A549 (cell line): ENCODE measurements around the gene SPOCK2.

Experiments
- CHD2 ChIP-seq: fragments of 150-350 bp; IDR thresholded peaks from 2 replicates; pipeline ENCODE4 v1.6.1; 2014; ENCODE audit warnings: low read length; ENCODE audit not compliant: partially characterized antibody
- CTCF ChIP-seq: fragments of >200 bp; sonication (Bioruptor Twin); formaldehyde crosslinking; IDR thresholded peaks from 3 replicates; pipeline ENCODE4 v1.5.1; 2016
- PBX3 ChIP-seq: IDR thresholded peaks from 2 replicates; pipeline ENCODE4 v1.6.1; 2012
- POLR2A ChIP-seq: IDR thresholded peaks from 2 replicates; pipeline ENCODE4 v1.6.1; 2012; ENCODE audit warnings: mild to moderate bottlenecking, low read length
- USF2 ChIP-seq: fragments of 450-650 bp; IDR thresholded peaks from 2 replicates; pipeline ENCODE4 v1.6.1; 2014; ENCODE audit warnings: antibody characterized with exemption

- no peak for TF ChIP-seq PBX3
- TF ChIP-seq USF2, result no peak
- TF ChIP-seq CTCF, result no peak
- TF ChIP-seq POLR2A, result no peak
- no peak for TF ChIP-seq CHD2
Measured at GRCh38 chr10:72065439-72066025, 22.8 kb downstream of the SPOCK2 start.
